Neural cell (in vitro differentiated cells): ENCODE measurements around the gene CXCL5. TPM values are rescaled to one million over a fixed set of nuclear protein-coding genes. Genes with fewer than 3 reads are reported as not detected.

ENCODE experiments used
- H2AFZ ChIP-seq: fragments of 200-600, 300-800 bp; sonication (generic), shearing (Covaris generic); 2 replicates; pipeline ENCODE4 v1.6.0; 2014; ENCODE audit warnings: low read depth, mild to moderate bottlenecking, antibody characterized with exemption, low read length, moderate library complexity
- H3F3A ChIP-seq: fragments of 200-600 bp; shearing (Covaris generic); 2 replicates; pipeline ENCODE4 v1.6.1; 2016; ENCODE audit warnings: mild to moderate bottlenecking, moderate library complexity, mixed read lengths, antibody characterized with exemption, low read length; ENCODE audit not compliant: insufficient read depth, poor library complexity, severe bottlenecking
- H3K27ac ChIP-seq: fragments of 200-600, 300-800 bp; sonication (generic), shearing (Covaris generic); 2 replicates; pipeline ENCODE4 v1.5.1; 2014; ENCODE audit warnings: mild to moderate bottlenecking, low read length, moderate library complexity
- H3K27me3 ChIP-seq: fragments of 300-800, 200-600 bp; sonication (generic), shearing (Covaris generic); 2 replicates; pipeline ENCODE4 v1.6.0; 2014; ENCODE audit warnings: mild to moderate bottlenecking, low read depth, low read length, moderate library complexity; ENCODE audit not compliant: insufficient read depth
- H3K36me3 ChIP-seq: fragments of 300-800, 200-600 bp; sonication (generic), shearing (Covaris generic); 2 replicates; pipeline ENCODE4 v1.5.1; 2014; ENCODE audit warnings: mild to moderate bottlenecking, antibody characterized with exemption, low read length, moderate library complexity; ENCODE audit not compliant: insufficient read depth
- H3K4me2 ChIP-seq: fragments of 300-800, 200-600 bp; sonication (generic), shearing (Covaris generic); 2 replicates; pipeline ENCODE4 v1.6.0; 2014; ENCODE audit warnings: mild to moderate bottlenecking, low read length
- H3K4me3 ChIP-seq: fragments of 300-800, 200-600 bp; sonication (generic), shearing (Covaris generic); 2 replicates; pipeline ENCODE4 v1.5.1; 2014; ENCODE audit warnings: mild to moderate bottlenecking, low read length, moderate library complexity
- H3K79me2 ChIP-seq: fragments of 200-600 bp; shearing (Covaris generic); replicated peaks from 2 replicates; pipeline ENCODE4 v1.6.0; 2014; ENCODE audit warnings: mild to moderate bottlenecking, low read length, moderate library complexity; ENCODE audit not compliant: insufficient read depth
- H3K9ac ChIP-seq: fragments of 300-800, 200-600 bp; sonication (generic), shearing (Covaris generic); 2 replicates; pipeline ENCODE4 v1.6.1; 2016; ENCODE audit warnings: mild to moderate bottlenecking, low read length, mixed read lengths
- H3K9me2 ChIP-seq: fragments of 200-600 bp; shearing (Covaris generic); 2 replicates; pipeline ENCODE4 v1.6.1; 2016; ENCODE audit warnings: mild to moderate bottlenecking, low read length, mixed read lengths; ENCODE audit not compliant: insufficient read depth
- H3K9me3 ChIP-seq: fragments of 200-600, 300-800 bp; sonication (generic), shearing (Covaris generic); 2 replicates; pipeline ENCODE4 v1.6.1; 2016; ENCODE audit warnings: mild to moderate bottlenecking, mixed run types, low read length, moderate library complexity, mixed read lengths
- H4K20me1 ChIP-seq: fragments of 200-600 bp; shearing (Covaris generic); 2 replicates; pipeline ENCODE4 v1.6.1; 2016; ENCODE audit warnings: mild to moderate bottlenecking, mixed run types; ENCODE audit not compliant: insufficient read depth
- EP300 ChIP-seq: fragments of 450-650 bp; conservative IDR thresholded peaks from 2 replicates; pipeline ENCODE4 v1.6.1; 2014; ENCODE audit warnings: antibody characterized with exemption, mild to moderate bottlenecking, moderate library complexity; ENCODE audit not compliant: poor library complexity, severe bottlenecking
- EZH2 ChIP-seq: fragments of 200-600, 300-800 bp; shearing (Covaris generic), sonication (generic); IDR thresholded peaks from 2 replicates; pipeline ENCODE4 v1.6.1; 2014; ENCODE audit warnings: antibody characterized with exemption, low read length, borderline replicate concordance, mild to moderate bottlenecking; ENCODE audit not compliant: insufficient read depth, poor library complexity, severe bottlenecking
- MXI1 ChIP-seq: fragments of 450-650 bp; conservative IDR thresholded peaks from 2 replicates; pipeline ENCODE4 v1.6.1; 2014; ENCODE audit warnings: antibody characterized with exemption, mild to moderate bottlenecking; ENCODE audit not compliant: poor library complexity, severe bottlenecking
- POLR2AphosphoS5 ChIP-seq: IDR thresholded peaks from 2 replicates; pipeline ENCODE4 v1.6.1; 2012
- RAD21 ChIP-seq: fragments of 450-650 bp; conservative IDR thresholded peaks from 2 replicates; pipeline ENCODE4 v1.6.1; 2014; ENCODE audit warnings: antibody characterized with exemption, mild to moderate bottlenecking, moderate library complexity
- SMC3 ChIP-seq: fragments of 450-650 bp; conservative IDR thresholded peaks from 2 replicates; pipeline ENCODE4 v1.6.1; 2014; ENCODE audit warnings: antibody characterized with exemption, mild to moderate bottlenecking, moderate library complexity; ENCODE audit not compliant: poor library complexity
- TAF1 ChIP-seq: IDR thresholded peaks from 2 replicates; pipeline ENCODE4 v1.6.1; 2012; ENCODE audit warnings: low read depth
- polyA plus RNA-seq: library from polyadenylated mRNA; depleted of rRNA; stranded (reverse); fragments of >200 nt; gene quantifications from 2 replicates; pipeline ENCODE4 v1.2.3, GENCODE V29; 2014
- TF ChIP-seq, protein P1 (sequence below): IDR thresholded peaks from 2 replicates; pipeline ENCODE4 v1.6.1; 2012; ENCODE audit warnings: borderline replicate concordance
- TF ChIP-seq, protein P2 (sequence below): fragments of 450-650 bp; IDR thresholded peaks from 2 replicates; pipeline ENCODE4 v1.5.1; 2014; ENCODE audit warnings: antibody characterized with exemption, mild to moderate bottlenecking, moderate library complexity; ENCODE audit not compliant: poor library complexity, severe bottlenecking

CXCL5 gene
- polyA plus RNA-seq, 1 donor from 2014 or later, result not detected

DNA sequence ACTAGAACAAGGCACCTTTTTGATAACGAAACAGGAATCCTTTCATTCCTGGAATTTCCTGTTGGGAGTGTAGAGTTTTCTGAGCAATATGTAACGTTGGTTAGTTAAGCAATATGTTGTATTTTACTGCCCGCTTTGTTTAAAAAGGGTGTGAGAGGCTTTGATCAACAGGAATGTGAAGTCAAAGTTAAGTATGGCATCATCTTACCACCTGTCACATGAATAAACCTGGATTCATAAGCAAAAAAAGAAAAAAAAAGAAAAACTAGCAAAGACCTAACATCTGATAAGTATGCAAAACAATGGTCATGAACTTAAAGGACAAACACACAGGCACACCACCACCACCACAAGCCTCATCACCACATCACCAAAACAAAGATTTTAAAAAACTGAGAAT lies 7.1 kb upstream of the CXCL5 start:
- no peak overlapping the region for H3K4me2 ChIP-seq
- no peak overlapping the region for H3K4me3 ChIP-seq
- no peaks in the 10 kb centered on the region for H4K20me1 ChIP-seq
- no peaks in the 10 kb centered on the region for H3K36me3 ChIP-seq
- no peak overlapping the region for H3K9ac ChIP-seq
- H3K27ac ChIP-seq, result no peak overlapping the region
- H3K9me2 ChIP-seq, result no peaks in the 10 kb centered on the region
- H3F3A ChIP-seq, result no peaks in the 10 kb centered on the region
- no peaks in the 10 kb centered on the region for H3K9me3 ChIP-seq
- H3K79me2 ChIP-seq, result no peaks in the 10 kb centered on the region
- H3K27me3 ChIP-seq, result no peaks in the 10 kb centered on the region
- TF ChIP-seq POLR2AphosphoS5 (no peak), TAF1 (no peak), EZH2 (no peak), RAD21 (no peak), SMC3 (no peak), EP300 (no peak), MXI1 (no peak)
- TF ChIP-seq, protein P1, sequence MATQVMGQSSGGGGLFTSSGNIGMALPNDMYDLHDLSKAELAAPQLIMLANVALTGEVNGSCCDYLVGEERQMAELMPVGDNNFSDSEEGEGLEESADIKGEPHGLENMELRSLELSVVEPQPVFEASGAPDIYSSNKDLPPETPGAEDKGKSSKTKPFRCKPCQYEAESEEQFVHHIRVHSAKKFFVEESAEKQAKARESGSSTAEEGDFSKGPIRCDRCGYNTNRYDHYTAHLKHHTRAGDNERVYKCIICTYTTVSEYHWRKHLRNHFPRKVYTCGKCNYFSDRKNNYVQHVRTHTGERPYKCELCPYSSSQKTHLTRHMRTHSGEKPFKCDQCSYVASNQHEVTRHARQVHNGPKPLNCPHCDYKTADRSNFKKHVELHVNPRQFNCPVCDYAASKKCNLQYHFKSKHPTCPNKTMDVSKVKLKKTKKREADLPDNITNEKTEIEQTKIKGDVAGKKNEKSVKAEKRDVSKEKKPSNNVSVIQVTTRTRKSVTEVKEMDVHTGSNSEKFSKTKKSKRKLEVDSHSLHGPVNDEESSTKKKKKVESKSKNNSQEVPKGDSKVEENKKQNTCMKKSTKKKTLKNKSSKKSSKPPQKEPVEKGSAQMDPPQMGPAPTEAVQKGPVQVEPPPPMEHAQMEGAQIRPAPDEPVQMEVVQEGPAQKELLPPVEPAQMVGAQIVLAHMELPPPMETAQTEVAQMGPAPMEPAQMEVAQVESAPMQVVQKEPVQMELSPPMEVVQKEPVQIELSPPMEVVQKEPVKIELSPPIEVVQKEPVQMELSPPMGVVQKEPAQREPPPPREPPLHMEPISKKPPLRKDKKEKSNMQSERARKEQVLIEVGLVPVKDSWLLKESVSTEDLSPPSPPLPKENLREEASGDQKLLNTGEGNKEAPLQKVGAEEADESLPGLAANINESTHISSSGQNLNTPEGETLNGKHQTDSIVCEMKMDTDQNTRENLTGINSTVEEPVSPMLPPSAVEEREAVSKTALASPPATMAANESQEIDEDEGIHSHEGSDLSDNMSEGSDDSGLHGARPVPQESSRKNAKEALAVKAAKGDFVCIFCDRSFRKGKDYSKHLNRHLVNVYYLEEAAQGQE, result no peak
- TF ChIP-seq, protein P2, sequence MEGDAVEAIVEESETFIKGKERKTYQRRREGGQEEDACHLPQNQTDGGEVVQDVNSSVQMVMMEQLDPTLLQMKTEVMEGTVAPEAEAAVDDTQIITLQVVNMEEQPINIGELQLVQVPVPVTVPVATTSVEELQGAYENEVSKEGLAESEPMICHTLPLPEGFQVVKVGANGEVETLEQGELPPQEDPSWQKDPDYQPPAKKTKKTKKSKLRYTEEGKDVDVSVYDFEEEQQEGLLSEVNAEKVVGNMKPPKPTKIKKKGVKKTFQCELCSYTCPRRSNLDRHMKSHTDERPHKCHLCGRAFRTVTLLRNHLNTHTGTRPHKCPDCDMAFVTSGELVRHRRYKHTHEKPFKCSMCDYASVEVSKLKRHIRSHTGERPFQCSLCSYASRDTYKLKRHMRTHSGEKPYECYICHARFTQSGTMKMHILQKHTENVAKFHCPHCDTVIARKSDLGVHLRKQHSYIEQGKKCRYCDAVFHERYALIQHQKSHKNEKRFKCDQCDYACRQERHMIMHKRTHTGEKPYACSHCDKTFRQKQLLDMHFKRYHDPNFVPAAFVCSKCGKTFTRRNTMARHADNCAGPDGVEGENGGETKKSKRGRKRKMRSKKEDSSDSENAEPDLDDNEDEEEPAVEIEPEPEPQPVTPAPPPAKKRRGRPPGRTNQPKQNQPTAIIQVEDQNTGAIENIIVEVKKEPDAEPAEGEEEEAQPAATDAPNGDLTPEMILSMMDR, result no peak
- H2AFZ ChIP-seq, result no peak overlapping the region

DNA sequence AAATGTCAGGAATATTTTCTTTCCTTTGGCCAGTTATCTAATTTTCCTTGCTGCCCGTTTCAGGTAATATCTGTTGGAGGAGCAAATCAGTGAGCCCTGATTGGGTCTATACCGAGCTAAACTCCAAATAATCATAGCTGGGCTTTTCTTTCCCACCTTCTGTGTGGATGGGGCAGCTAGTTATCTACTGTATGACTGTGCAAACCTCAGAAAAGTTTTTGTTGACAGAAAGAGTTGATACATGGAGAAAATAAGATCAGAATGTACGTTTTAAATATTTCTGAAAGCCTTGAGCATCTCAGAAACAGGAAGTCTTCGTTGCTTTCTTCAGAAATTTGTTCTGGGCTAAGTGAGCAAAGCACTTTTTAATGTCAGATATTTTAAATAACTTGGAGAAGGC lies 6.2 kb upstream of the CXCL5 start:
- Histone ChIP-seq H3F3A (no peaks in the 10 kb centered on the region), H3K9ac (no peak overlapping the region), H3K9me3 (no peaks in the 10 kb centered on the region), H3K36me3 (no peaks in the 10 kb centered on the region), H3K4me2 (no peak overlapping the region), H3K4me3 (no peak overlapping the region), H4K20me1 (no peaks in the 10 kb centered on the region), H3K9me2 (no peaks in the 10 kb centered on the region), H2AFZ (no peak overlapping the region), H3K79me2 (no peaks in the 10 kb centered on the region), H3K27ac (no peak overlapping the region), H3K27me3 (no peaks in the 10 kb centered on the region)
- TF ChIP-seq, protein P2, result no peak
- TF ChIP-seq EP300, result no peak
- TF ChIP-seq MXI1, result no peak
- no peak for TF ChIP-seq EZH2
- no peak for TF ChIP-seq POLR2AphosphoS5
- no peak for TF ChIP-seq RAD21
- no peak for TF ChIP-seq TAF1
- TF ChIP-seq SMC3, result no peak
- TF ChIP-seq, protein P1, result no peak
